ENCODE results near the gene GNB1.
"Not testable (repeated sequence)": the region's sequence is repeated elsewhere in the genome, so short reads cannot be mapped to it uniquely, and the experiment has no call there.

Gene GNB1

GRCh38 chr1:1741013-1741412, 149.9 kb downstream of the GNB1 start:
- not testable (repeated sequence) for DNase-seq (ENCODE audit: low read depth)

- not testable (repeated sequence) for DNase-seq (ENCODE audit: low read depth)
These were observed 152.0 kb downstream of the GNB1 start for GRCh38 chr1:1738799-1739337.

DNA sequence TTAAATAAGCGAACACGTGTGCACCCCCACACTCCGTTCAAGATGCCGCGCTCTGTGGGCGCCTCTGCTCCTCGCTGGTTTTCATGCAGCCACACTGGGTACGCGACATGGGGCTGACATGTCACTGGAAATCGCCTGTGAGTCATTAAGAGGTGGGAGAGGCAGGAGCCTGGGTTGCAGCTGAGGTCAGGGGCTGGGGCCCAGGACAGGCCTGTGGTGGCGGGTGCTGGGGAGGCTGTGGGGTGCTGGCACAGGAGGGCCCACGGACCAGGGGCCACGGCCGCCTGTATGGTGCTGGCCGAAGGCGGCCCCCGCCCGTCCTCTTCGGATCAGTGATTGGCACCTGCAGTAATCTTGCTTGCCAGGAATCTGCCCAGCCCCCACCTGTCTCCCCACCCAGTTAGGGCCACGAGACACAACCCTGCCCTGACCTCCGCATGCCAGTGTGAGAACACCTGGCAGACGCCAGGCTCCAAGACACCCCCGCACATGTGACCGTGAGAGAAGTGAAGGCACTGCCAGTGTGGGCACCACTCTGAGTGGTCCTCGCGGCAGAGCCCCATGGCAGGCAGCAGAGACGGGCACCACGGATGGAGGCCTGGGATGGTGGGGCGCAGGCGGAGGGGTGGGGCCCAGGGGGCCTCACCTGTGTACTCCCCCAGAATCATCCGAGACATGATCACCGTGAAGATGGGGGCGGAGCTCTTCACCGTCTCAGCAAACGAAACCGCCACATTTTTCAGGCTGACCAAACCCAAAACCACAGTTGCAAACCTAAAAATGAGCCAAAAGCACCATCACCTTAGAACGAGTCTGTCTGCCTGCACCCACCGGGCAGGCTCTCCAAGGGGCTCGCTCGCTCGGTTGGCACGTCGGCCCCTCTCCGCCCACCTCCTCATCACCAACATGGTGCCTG, 153.0 kb downstream of the GNB1 start:
- not testable (repeated sequence) for DNase-seq (ENCODE audit: low read depth)
